HL-60 (cell line): ENCODE measurements around the gene EXOC4.
A peak's percentile ranks its signal among the peaks of the same experiment; 100 is the strongest.

Experiments used
- DNase-seq, 2 experiments: peaks; one replicate each; pipeline ENCODE4 v3.0.0-alpha.2; 2010 to 2020; ENCODE audit warnings: low read depth in 1 of 2, low spot score in 1 of 2
- H3K27ac ChIP-seq: fragments of 250-450 bp; sonication (Bioruptor Pico); replicated peaks from 2 replicates; pipeline ENCODE4 v1.5.1; 2020; ENCODE audit warnings: mild to moderate bottlenecking, moderate library complexity
- H3K27me3 ChIP-seq: fragments of 250-450 bp; sonication (Bioruptor Pico); 2 replicates; pipeline ENCODE4 v1.5.1; 2021; ENCODE audit warnings: mild to moderate bottlenecking, moderate library complexity; ENCODE audit not compliant: insufficient read depth, poor library complexity, severe bottlenecking
- H3K4me3 ChIP-seq: replicated peaks from 2 replicates; pipeline ENCODE4 v1.5.1; 2011; ENCODE audit warnings: mild to moderate bottlenecking, control low read depth, low read length; ENCODE audit not compliant: insufficient read depth
- GABPA ChIP-seq: IDR thresholded peaks from 2 replicates; pipeline ENCODE4 v1.6.1; 2012; ENCODE audit warnings: low read depth
- POLR2AphosphoS5 ChIP-seq: IDR thresholded peaks from 2 replicates; pipeline ENCODE4 v1.6.1; 2012; ENCODE audit warnings: low read depth
- SPI1 ChIP-seq: IDR thresholded peaks from 2 replicates; pipeline ENCODE4 v1.6.1; 2012; ENCODE audit warnings: low read depth, mild to moderate bottlenecking, borderline replicate concordance
- TF ChIP-seq, protein P1 (sequence below): IDR thresholded peaks from 2 replicates; pipeline ENCODE4 v1.6.1; 2012; ENCODE audit warnings: low read depth; ENCODE audit not compliant: insufficient replicate concordance
- TF ChIP-seq, protein P2 (sequence below): IDR thresholded peaks from one replicate; pipeline ENCODE4 v1.5.1; 2011; ENCODE audit warnings: low read length, control low read depth, inconsistent platforms; ENCODE audit not compliant: insufficient read depth

The EXOC4 gene

DNA sequence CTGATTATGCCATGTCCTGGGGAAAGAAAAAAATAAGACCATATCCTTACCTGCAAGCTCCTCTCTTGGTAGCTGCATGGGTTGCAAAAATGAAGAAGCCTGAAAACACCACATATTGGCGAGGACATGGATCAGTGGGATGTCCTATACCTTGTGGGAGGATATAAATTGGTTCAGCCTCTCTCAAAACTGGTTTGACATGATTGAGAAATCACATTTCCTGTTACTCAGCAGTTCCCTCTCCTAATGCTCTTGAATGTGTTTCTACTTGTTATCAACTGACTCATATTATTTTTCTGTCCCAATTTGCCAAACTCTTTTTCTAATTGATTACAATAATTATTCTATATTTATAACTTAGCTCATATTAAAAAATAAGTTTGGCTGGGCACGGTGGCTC lies 380.2 kb downstream of the EXOC4 start:
- DNase-seq = peak; percentile 32 to 51
- no peak for TF ChIP-seq POLR2AphosphoS5
- TF ChIP-seq SPI1 = peak; percentile 42; the same call in 1 of the 2 replicates
- Histone ChIP-seq H3K27me3 (no peaks in the 10 kb centered on the region), H3K4me3 (no peak overlapping the region), H3K27ac (peak overlapping the region; percentile 37)

DNA sequence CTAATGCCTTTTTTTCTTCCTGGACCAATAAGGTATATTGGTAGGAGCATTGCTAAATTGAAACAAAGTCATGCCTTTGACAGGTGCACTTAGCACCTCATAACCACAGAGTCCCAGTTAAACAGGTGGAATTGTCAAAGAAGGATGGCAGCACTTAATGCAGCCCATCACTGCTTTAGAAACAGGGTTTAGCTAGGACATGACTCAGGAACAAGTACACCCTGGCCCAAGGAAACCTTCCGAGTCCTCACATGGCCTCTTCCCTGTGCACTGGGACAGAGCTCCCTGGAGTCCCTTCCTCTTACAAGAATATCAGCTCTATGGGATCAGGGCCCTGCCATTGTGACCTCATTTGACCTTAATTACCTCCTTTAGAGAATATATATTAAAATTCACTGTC lies 382.7 kb downstream of the EXOC4 start:
- Histone ChIP-seq H3K27ac (no peak overlapping the region), H3K27me3 (no peaks in the 10 kb centered on the region), H3K4me3 (no peak overlapping the region)
- no peak for DNase-seq
- TF ChIP-seq SPI1 (no peak), GABPA (no peak), POLR2AphosphoS5 (no peak)
- TF ChIP-seq, protein P1, sequence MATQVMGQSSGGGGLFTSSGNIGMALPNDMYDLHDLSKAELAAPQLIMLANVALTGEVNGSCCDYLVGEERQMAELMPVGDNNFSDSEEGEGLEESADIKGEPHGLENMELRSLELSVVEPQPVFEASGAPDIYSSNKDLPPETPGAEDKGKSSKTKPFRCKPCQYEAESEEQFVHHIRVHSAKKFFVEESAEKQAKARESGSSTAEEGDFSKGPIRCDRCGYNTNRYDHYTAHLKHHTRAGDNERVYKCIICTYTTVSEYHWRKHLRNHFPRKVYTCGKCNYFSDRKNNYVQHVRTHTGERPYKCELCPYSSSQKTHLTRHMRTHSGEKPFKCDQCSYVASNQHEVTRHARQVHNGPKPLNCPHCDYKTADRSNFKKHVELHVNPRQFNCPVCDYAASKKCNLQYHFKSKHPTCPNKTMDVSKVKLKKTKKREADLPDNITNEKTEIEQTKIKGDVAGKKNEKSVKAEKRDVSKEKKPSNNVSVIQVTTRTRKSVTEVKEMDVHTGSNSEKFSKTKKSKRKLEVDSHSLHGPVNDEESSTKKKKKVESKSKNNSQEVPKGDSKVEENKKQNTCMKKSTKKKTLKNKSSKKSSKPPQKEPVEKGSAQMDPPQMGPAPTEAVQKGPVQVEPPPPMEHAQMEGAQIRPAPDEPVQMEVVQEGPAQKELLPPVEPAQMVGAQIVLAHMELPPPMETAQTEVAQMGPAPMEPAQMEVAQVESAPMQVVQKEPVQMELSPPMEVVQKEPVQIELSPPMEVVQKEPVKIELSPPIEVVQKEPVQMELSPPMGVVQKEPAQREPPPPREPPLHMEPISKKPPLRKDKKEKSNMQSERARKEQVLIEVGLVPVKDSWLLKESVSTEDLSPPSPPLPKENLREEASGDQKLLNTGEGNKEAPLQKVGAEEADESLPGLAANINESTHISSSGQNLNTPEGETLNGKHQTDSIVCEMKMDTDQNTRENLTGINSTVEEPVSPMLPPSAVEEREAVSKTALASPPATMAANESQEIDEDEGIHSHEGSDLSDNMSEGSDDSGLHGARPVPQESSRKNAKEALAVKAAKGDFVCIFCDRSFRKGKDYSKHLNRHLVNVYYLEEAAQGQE = no peak
- TF ChIP-seq, protein P2, sequence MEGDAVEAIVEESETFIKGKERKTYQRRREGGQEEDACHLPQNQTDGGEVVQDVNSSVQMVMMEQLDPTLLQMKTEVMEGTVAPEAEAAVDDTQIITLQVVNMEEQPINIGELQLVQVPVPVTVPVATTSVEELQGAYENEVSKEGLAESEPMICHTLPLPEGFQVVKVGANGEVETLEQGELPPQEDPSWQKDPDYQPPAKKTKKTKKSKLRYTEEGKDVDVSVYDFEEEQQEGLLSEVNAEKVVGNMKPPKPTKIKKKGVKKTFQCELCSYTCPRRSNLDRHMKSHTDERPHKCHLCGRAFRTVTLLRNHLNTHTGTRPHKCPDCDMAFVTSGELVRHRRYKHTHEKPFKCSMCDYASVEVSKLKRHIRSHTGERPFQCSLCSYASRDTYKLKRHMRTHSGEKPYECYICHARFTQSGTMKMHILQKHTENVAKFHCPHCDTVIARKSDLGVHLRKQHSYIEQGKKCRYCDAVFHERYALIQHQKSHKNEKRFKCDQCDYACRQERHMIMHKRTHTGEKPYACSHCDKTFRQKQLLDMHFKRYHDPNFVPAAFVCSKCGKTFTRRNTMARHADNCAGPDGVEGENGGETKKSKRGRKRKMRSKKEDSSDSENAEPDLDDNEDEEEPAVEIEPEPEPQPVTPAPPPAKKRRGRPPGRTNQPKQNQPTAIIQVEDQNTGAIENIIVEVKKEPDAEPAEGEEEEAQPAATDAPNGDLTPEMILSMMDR = no peak

DNA sequence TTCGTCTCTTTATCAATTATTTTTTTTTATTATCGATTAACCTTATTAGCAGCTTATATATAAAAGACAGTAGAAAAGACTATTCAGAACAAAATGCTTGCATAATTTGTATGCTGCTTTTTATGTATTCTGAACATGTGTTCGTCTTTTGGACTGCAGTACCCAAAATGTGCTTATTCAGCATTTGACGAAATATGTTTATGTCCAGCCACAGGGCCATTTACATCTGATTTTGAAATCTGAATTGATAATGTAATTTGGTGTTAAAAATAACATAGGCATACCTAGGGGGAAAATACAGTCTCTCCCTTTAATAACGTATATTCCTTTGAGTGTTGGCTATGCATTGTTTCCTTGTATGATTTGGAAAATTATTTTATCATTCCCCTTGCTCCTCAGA lies 386.0 kb downstream of the EXOC4 start:
- Histone ChIP-seq H3K4me3 (no peak overlapping the region), H3K27me3 (no peaks in the 10 kb centered on the region), H3K27ac (no peak overlapping the region)
- TF ChIP-seq POLR2AphosphoS5 (no peak), GABPA (no peak), SPI1 (no peak)
- TF ChIP-seq, protein P2 = no peak
- TF ChIP-seq, protein P1 = no peak
- no peak for DNase-seq

DNA sequence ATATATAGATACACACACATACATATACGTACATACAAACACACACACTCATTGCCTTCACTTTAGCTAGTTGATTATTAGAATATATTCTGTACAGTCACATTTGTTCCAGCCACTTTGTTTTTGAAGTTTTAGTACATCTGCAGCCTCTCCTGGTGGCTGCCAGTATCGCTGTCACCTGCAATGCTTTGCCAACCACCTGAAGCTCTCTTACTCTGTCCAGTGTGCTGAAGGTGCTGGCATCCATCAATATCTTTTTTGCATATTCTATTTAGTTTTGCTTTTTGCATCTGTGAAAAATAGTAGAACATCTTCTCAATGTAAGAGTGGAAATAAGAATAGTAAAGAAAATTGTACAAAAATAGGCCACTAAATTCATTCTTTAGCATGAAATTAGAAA lies 388.6 kb downstream of the EXOC4 start:
- Histone ChIP-seq H3K27ac (no peak overlapping the region), H3K4me3 (no peak overlapping the region), H3K27me3 (no peaks in the 10 kb centered on the region)
- no peak for DNase-seq
- TF ChIP-seq, protein P1 = peak; percentile 76
- no peak for TF ChIP-seq POLR2AphosphoS5
